T follicular helper cell (primary cell): ENCODE measurements around the gene RAX.
"Not testable (repeated sequence)": the region's sequence is repeated elsewhere in the genome, so short reads cannot be mapped to it uniquely, and the experiment has no call there.

ENCODE experiments used
- DNase-seq: peaks from one replicate; pipeline ENCODE4 v3.0.0-alpha.2; 2020; ENCODE audit warnings: low read depth

Gene RAX

GRCh38 chr18:59273759-59274532 is 692 bp upstream of the RAX start:
- DNase-seq = no peak

GRCh38 chr18:59272221-59272888 is 899 bp downstream of the RAX start:
- no peak for DNase-seq

- no peak for DNase-seq
These were observed 1.5 kb downstream of the RAX start for GRCh38 chr18:59271606-59272220.

GRCh38 chr18:59270689-59271257 is 2.5 kb downstream of the RAX start:
- no peak for DNase-seq

- no peak for DNase-seq
These were observed 3.6 kb downstream of the RAX start for GRCh38 chr18:59269563-59270119.

- no peak for DNase-seq
These were observed 4.3 kb downstream of the RAX start for GRCh38 chr18:59268721-59269562.

GRCh38 chr18:59268127-59268720 is 5.0 kb downstream of the RAX start:
- DNase-seq = no peak

GRCh38 chr18:59267503-59268126 is 5.6 kb downstream of the RAX start:
- no peak for DNase-seq

- no peak for DNase-seq
These were observed 6.3 kb downstream of the RAX start for GRCh38 chr18:59266886-59267502.

GRCh38 chr18:59266459-59266858 is 6.8 kb downstream of the RAX start:
- DNase-seq = no peak

- no peak for DNase-seq
These were observed 7.3 kb downstream of the RAX start for GRCh38 chr18:59265974-59266369.

- no peak for DNase-seq
These were observed 7.8 kb downstream of the RAX start for GRCh38 chr18:59265246-59265973.

- DNase-seq = no peak
These were observed 8.5 kb downstream of the RAX start for GRCh38 chr18:59264651-59265245.

- no peak for DNase-seq
These were observed 9.1 kb downstream of the RAX start for GRCh38 chr18:59264121-59264571.

- DNase-seq = no peak
These were observed 9.6 kb downstream of the RAX start for GRCh38 chr18:59263661-59264060.

- DNase-seq = not testable (repeated sequence)
These were observed 11.0 kb downstream of the RAX start for GRCh38 chr18:59262243-59262642.

GRCh38 chr18:59261842-59262241 is 11.4 kb downstream of the RAX start:
- not testable (repeated sequence) for DNase-seq

- DNase-seq = not testable (repeated sequence)
These were observed 17.8 kb downstream of the RAX start for GRCh38 chr18:59255491-59255890.

GRCh38 chr18:59249199-59249774 is 24.0 kb downstream of the RAX start:
- no peak for DNase-seq
